GM12874 (cell line): ENCODE data around the gene LEP.

Source experiments
- TF ChIP-seq, protein P1 (sequence below): IDR thresholded peaks from 2 replicates; pipeline ENCODE4 v1.5.1; 2011; ENCODE audit warnings: low read depth, mild to moderate bottlenecking, control low read depth, low read length, moderate library complexity; ENCODE audit not compliant: insufficient read depth

LEP gene

DNA sequence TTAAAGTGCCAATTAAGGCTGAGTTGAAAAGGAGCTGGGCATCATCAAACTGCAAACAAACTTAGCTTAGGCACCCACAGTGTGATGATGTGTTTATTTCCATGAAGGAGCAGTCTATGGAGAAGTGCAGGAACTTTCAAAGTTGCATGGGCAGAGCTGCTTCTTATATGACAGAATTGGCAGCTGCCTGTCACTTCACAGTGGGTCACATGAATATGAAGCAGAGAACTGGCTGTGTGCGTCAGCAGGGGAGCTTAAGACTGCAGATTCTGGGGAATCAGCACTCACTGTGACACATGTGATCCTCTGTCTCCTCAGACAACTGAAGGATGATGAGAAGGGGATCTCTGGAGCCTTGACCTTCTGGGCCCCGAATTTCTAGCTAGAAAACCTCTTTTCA is 66.0 kb downstream of the LEP start:
- TF ChIP-seq, protein P1, sequence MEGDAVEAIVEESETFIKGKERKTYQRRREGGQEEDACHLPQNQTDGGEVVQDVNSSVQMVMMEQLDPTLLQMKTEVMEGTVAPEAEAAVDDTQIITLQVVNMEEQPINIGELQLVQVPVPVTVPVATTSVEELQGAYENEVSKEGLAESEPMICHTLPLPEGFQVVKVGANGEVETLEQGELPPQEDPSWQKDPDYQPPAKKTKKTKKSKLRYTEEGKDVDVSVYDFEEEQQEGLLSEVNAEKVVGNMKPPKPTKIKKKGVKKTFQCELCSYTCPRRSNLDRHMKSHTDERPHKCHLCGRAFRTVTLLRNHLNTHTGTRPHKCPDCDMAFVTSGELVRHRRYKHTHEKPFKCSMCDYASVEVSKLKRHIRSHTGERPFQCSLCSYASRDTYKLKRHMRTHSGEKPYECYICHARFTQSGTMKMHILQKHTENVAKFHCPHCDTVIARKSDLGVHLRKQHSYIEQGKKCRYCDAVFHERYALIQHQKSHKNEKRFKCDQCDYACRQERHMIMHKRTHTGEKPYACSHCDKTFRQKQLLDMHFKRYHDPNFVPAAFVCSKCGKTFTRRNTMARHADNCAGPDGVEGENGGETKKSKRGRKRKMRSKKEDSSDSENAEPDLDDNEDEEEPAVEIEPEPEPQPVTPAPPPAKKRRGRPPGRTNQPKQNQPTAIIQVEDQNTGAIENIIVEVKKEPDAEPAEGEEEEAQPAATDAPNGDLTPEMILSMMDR = no peak
